Epithelial cell of proximal tubule (primary cell): ENCODE measurements around the gene MRGPRE. TPM values are rescaled to one million over a fixed set of nuclear protein-coding genes. Genes with fewer than 3 reads are reported as not detected.

Experiments
- DNase-seq: peaks from one replicate; pipeline ENCODE4 v3.0.0-alpha.2; 2011; ENCODE audit warnings: low read depth
- H3K4me3 ChIP-seq: 2 replicates; pipeline ENCODE4 v1.5.1; 2011; ENCODE audit warnings: low read depth, mild to moderate bottlenecking, low read length
- CTCF ChIP-seq: conservative IDR thresholded peaks from 2 replicates; pipeline ENCODE4 v1.5.1; 2012; ENCODE audit warnings: low read depth, mild to moderate bottlenecking, low read length
- total RNA-seq: library from RNA; depleted of rRNA; stranded (reverse); fragments of >200 nt; gene quantifications from 2 replicates; pipeline ENCODE4 v1.2.3, GENCODE V29; 2015

Gene MRGPRE
- total RNA-seq, 1 donor from 2014 or later: not detected

DNA sequence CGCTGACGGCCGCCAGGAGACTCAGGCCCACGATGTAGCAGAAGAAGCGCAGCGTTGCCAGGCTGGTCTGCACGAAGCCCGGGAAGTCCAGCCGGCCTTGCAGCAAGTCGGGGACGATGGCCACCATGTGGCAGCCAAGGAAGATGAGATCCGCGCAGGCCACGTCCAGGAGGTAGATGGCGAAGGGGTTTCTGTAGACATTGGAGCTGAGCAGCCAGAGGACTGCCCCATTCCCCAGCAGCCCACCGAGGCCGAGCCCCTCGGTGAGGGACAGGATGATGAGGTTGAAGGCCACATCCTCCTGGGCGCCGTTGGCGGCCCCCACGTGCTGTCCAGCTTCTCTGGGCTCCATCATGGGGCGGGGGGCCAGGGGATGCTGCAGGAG, 3.8 kb downstream of the MRGPRE start:
- DNase-seq: no peak
- TF ChIP-seq CTCF: no peak
- no peak overlapping the region for H3K4me3 ChIP-seq

DNA sequence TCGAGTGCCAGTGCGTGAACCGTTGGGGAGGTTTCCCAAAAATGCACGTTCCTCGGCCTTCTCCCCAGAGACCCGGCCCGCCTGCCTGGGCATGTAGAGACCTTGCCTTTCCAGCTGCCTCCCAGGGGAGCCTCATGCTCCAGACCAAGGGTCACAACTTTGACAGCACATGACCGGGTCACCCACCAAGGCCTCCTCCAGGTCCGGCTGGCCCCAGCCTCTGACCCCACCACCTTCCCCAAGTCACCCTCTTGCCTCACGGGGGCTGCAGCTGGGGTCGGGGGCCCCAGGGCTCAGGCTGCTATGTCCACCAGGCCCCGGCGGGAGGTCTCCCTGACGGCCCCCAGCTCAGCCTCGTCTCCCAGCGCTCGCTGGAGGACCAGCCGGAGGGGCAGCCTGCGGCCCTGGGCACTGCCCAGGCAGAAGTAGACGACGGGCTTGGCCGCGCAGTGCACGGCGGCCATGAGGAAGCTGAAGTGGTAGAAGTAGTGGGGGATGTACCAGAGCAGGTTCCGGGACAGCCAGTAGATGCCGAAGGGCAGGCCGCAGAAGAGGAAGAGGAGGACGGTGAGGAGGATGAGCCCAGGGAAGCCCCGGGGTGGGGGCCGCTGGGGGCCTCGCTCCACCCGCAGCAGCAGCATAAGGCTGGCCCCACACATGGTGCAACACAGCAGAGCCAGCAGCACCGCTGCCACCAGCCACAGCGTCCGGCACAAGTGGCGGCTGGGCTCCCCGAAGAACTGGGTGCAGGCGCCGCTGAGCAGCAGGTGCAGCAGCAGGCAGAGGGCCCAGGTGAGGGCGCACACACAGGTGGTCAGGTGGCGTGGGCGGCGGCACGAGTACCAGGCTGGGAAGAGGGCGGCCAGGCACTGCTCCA, 4.4 kb downstream of the MRGPRE start:
- no peak for DNase-seq
- no peak for TF ChIP-seq CTCF

GRCh38 chr11:3226846-3227567, 5.2 kb downstream of the MRGPRE start:
- no peak for DNase-seq
- no peak for TF ChIP-seq CTCF

More for the DNA sequence above, 4.4 kb downstream of the MRGPRE start:
- no peak overlapping the region for H3K4me3 ChIP-seq

DNA sequence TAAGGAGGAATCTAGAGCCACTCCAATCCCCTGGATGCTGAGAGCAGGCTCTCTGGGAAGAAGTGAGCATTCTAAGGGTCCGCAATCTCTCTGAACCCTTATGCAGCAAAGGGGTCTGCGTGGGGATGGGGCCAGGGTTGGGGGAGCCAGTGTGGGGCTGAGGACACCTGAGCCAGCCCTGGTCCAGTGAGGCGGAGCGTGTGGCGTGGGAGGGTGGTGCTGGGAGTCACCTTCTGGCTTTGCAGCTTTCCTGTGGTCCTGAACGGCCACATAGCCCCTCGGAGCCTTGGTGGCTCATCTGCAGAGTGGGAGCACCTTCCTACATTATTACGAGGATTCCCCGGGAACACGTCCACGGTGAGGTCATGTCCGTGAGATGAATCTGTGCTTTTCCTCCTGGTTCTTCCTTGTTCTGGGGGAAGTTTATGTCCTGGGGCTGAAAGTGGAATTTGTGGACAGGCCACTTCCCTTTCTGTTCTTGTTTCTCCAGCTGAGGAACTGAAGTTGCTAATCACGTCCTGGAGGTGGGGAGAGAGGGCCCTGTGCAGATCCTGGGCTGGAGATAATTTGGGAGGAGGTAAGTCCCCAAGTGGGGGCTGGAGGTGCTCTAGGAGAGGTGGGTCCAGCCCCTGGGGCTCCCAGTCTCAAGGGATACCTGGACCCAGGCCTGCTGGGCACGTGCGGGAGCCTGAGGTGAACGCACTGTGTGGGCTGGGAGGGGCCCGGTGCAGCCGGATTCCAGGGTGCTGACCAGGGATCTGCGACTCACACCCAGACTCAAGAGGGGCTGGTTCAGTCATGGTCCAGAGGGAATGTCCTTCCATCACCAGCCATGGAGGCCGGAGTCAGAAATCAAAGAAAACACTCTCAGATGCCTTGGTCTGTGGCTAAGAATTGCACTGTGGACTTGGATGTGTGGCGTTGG, 6.1 kb downstream of the MRGPRE start:
- no peak for DNase-seq
- no peak overlapping the region for H3K4me3 ChIP-seq

More at GRCh38 chr11:3226846-3227567, 5.2 kb downstream of the MRGPRE start:
- no peak overlapping the region for H3K4me3 ChIP-seq

DNA sequence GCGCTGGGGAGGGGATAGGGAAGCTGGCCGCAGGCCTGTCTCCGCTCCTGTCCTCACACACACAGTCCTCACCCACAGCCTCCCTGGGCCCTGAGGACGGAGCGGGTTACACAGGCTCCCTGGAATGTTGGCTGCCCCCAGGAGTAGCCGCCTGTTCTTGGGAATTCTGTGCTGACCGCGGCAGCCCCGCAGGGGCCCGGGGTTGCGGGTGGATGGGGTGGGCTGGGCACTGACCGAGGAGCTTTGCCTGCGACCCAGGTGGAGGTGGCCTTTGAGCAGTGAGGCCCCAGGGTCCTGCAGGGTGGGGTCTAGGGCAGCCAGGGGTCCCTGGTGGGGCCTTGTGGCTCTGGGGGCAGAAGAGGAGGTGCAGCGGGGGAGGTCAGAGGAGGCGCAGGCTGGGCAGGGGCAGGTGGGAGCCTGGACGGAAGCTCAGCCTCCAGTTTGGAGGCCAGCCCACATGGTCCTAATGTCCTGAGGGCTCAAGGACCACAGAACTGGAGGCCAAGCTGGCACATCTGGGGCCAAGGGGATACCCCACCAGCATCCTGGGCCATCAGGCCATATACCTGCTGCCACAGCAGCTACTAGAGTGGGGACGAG, 7.0 kb downstream of the MRGPRE start:
- no peak overlapping the region for H3K4me3 ChIP-seq
- no peak for DNase-seq
- no peak for TF ChIP-seq CTCF

More for the DNA sequence above, 6.1 kb downstream of the MRGPRE start:
- TF ChIP-seq CTCF: no peak

- TF ChIP-seq CTCF: no peak
- H3K4me3 ChIP-seq: no peak overlapping the region
- no peak for DNase-seq
These were observed 7.7 kb downstream of the MRGPRE start for GRCh38 chr11:3224401-3225057.
